Activated B cell treated with CpG ODN at 0.5 μM for 24 hours (primary cell): Measurements from ENCODE around the gene SH3RF3. TPM values are rescaled to one million over a fixed set of nuclear protein-coding genes. Genes with fewer than 3 reads are reported as not detected.
A peak's percentile ranks its signal among the peaks of the same experiment; 100 is the strongest.

Source experiments
- ATAC-seq: fragments of 200-7000 bp; cut with Tn5 transposase; one replicate; pipeline ENCODE4 v1.10.0; 2021; ENCODE audit warnings: low read depth, mild to moderate bottlenecking, moderate library complexity
- CTCF ChIA-PET: fragments of 350-600 bp; sonication (Branson Sonifier 250); formaldehyde crosslinking; loops from one replicate; lab custom pipeline; 2021; ENCODE audit warnings: antibody characterized with exemption; lab: Charles Lee
- POLR2A ChIA-PET: fragments of 350-600 bp; sonication (Branson Sonifier 250); formaldehyde crosslinking; loops from one replicate; lab custom pipeline; 2021; ENCODE audit warnings: antibody characterized with exemption; lab: Charles Lee
- DNase-seq: peaks from one replicate; pipeline ENCODE4 v3.0.0; 2022
- H3K27ac Mint-ChIP-seq: one replicate; pipeline ENCODE4 v1.8.0; 2020; ENCODE audit warnings: mixed read lengths
- H3K27me3 Mint-ChIP-seq: one replicate; pipeline ENCODE4 v1.8.0; 2021; ENCODE audit warnings: mixed read lengths
- H3K36me3 Mint-ChIP-seq: one replicate; pipeline ENCODE4 v1.8.0; 2021; ENCODE audit warnings: low read depth, mixed read lengths
- H3K4me1 Mint-ChIP-seq: one replicate; pipeline ENCODE4 v1.8.0; 2021; ENCODE audit warnings: mixed read lengths
- H3K4me3 Mint-ChIP-seq: one replicate; pipeline ENCODE4 v1.8.0; 2020; ENCODE audit warnings: mild to moderate bottlenecking, mixed read lengths
- H3K9me3 Mint-ChIP-seq: one replicate; pipeline ENCODE4 v1.8.0; 2020; ENCODE audit warnings: mixed read lengths
- CTCF ChIP-seq: fragments of 200-600 bp; IDR thresholded peaks from one replicate; pipeline ENCODE4 v1.8.0; 2022; ENCODE audit warnings: antibody characterized with exemption, mild to moderate bottlenecking
- intact Hi-C: fragments of 100-400 bp; cut with micrococcal nuclease; formaldehyde crosslinking; loops from one replicate; pipeline ENCODE4 v1.15.1; 2024
- total RNA-seq: library from RNA; stranded (reverse); gene quantifications from 2 replicates; pipeline ENCODE4 v1.2.3, GENCODE V29; 2022

SH3RF3 gene
- total RNA-seq: 0.07 and 0.09 TPM in 2 replicates

GRCh38 chr2:109128616-109129355 is at the start of gene SH3RF3:
TSS of gene SH3RF3 (plus strand) at chr2:109129205.
- ChIA-PET POLR2A (interaction anchor here (1.7 kb wide), 1 partner anchor 381 kb away, joined by 4 read pairs; no protein-coding TSS in a partner anchor), CTCF (interaction anchor here (3.4 kb wide), 1 partner anchor 381 kb away, joined by 62 read pairs; no protein-coding TSS in a partner anchor)

GRCh38 chr2:109079590-109079989 is 49.4 kb upstream of the SH3RF3 start:
- intact Hi-C loops: no loop called here
- no peak for TF ChIP-seq CTCF
- no peaks in the 10 kb centered on the region for H3K36me3 Mint-ChIP-seq
- no peak overlapping the region for H3K4me3 Mint-ChIP-seq
- ChIA-PET POLR2A (no interaction called here), CTCF (no interaction called here)
- no peaks in the 10 kb centered on the region for H3K4me1 Mint-ChIP-seq
- H3K9me3 Mint-ChIP-seq: peaks cover 3% of the 10 kb centered on the region
- DNase-seq (no peak), ATAC-seq (no peak)
- H3K27ac Mint-ChIP-seq: no peak overlapping the region
- H3K27me3 Mint-ChIP-seq: no peaks in the 10 kb centered on the region

More at GRCh38 chr2:109128616-109129355, at the start of gene SH3RF3:
- H3K4me3 Mint-ChIP-seq: peak within 1 kb of the TSS; percentile 80
- peaks cover 15% of the 10 kb centered on the region for H3K4me1 Mint-ChIP-seq
- ATAC-seq (peak; percentile 63), DNase-seq (peak; percentile 30)
- H3K9me3 Mint-ChIP-seq: no peaks in the 10 kb centered on the region
- intact Hi-C loops: loop anchor here (10.0 kb wide), 2 partner anchors 206 to 524 kb away; no protein-coding TSS in a partner anchor
- TF ChIP-seq CTCF: no peak
- no peak within 1 kb of the TSS for H3K27ac Mint-ChIP-seq
- H3K36me3 Mint-ChIP-seq: no peaks in the 10 kb centered on the region
- H3K27me3 Mint-ChIP-seq: peaks cover 24% of the 10 kb centered on the region

GRCh38 chr2:109080109-109080508 is 48.9 kb upstream of the SH3RF3 start:
- Mint-ChIP-seq H3K27ac (no peak overlapping the region), H3K36me3 (no peaks in the 10 kb centered on the region), H3K4me3 (no peak overlapping the region), H3K9me3 (peaks cover 3% of the 10 kb centered on the region), H3K4me1 (no peaks in the 10 kb centered on the region), H3K27me3 (no peaks in the 10 kb centered on the region)
- no peak for ATAC-seq
- no peak for TF ChIP-seq CTCF
- CTCF ChIA-PET: no interaction called here
- no peak for DNase-seq
- POLR2A ChIA-PET: no interaction called here
- intact Hi-C loops: no loop called here

- Mint-ChIP-seq H3K27ac (no peak overlapping the region), H3K4me1 (no peaks in the 10 kb centered on the region), H3K9me3 (peaks cover 3% of the 10 kb centered on the region), H3K27me3 (no peaks in the 10 kb centered on the region), H3K36me3 (no peaks in the 10 kb centered on the region), H3K4me3 (no peak overlapping the region)
- no peak for ATAC-seq
- ChIA-PET CTCF (no interaction called here), POLR2A (no interaction called here)
- intact Hi-C loops: no loop called here
- TF ChIP-seq CTCF: no peak
- DNase-seq: no peak
Observed at GRCh38 chr2:109080757-109081156, 48.2 kb upstream of the SH3RF3 start.

- Mint-ChIP-seq H3K27me3 (no peaks in the 10 kb centered on the region), H3K4me3 (no peak overlapping the region), H3K9me3 (peaks cover 3% of the 10 kb centered on the region), H3K36me3 (no peaks in the 10 kb centered on the region), H3K27ac (no peak overlapping the region), H3K4me1 (no peaks in the 10 kb centered on the region)
- intact Hi-C loops: no loop called here
- TF ChIP-seq CTCF: no peak
- DNase-seq (no peak), ATAC-seq (no peak)
- CTCF ChIA-PET: no interaction called here
- POLR2A ChIA-PET: no interaction called here
Observed at GRCh38 chr2:109081374-109081773, 47.6 kb upstream of the SH3RF3 start.
